ENCODE data around the gene KCNG2. TPM values are rescaled to one million over a fixed set of nuclear protein-coding genes. Genes with fewer than 3 reads are reported as not detected.
A peak's percentile ranks its signal among the peaks of the same experiment; 100 is the strongest.

Gene KCNG2
- total RNA-seq, 1 donor from 2014 or later, result not detected

- peak; percentile 78 for DNase-seq (ENCODE audit: extremely low spot score, unreplicated experiment)
- TF ChIP-seq, protein P1, sequence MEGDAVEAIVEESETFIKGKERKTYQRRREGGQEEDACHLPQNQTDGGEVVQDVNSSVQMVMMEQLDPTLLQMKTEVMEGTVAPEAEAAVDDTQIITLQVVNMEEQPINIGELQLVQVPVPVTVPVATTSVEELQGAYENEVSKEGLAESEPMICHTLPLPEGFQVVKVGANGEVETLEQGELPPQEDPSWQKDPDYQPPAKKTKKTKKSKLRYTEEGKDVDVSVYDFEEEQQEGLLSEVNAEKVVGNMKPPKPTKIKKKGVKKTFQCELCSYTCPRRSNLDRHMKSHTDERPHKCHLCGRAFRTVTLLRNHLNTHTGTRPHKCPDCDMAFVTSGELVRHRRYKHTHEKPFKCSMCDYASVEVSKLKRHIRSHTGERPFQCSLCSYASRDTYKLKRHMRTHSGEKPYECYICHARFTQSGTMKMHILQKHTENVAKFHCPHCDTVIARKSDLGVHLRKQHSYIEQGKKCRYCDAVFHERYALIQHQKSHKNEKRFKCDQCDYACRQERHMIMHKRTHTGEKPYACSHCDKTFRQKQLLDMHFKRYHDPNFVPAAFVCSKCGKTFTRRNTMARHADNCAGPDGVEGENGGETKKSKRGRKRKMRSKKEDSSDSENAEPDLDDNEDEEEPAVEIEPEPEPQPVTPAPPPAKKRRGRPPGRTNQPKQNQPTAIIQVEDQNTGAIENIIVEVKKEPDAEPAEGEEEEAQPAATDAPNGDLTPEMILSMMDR (IDR thresholded peaks at IDR 0.05), result no peak
- Mint-ChIP-seq H3K4me3 (ENCODE audit: unreplicated experiment) (no peak overlapping the region), H3K36me3 (ENCODE audit: unreplicated experiment) (no peaks in the 10 kb centered on the region), H3K27me3 (ENCODE audit: unreplicated experiment) (no peaks in the 10 kb centered on the region), H3K4me1 (ENCODE audit: unreplicated experiment) (no peaks in the 10 kb centered on the region), H3K9me3 (ENCODE audit: unreplicated experiment) (no peaks in the 10 kb centered on the region), H3K27ac (ENCODE audit: unreplicated experiment) (no peak overlapping the region)
These were observed 51.8 kb downstream of the KCNG2 start for GRCh38 chr18:79849328-79850207.

- H3K4me1 Mint-ChIP-seq (ENCODE audit: unreplicated experiment), result peaks cover 3% of the 10 kb centered on the region
- peaks cover 6% of the 10 kb centered on the region for H3K27me3 Mint-ChIP-seq (ENCODE audit: unreplicated experiment)
- DNase-seq (ENCODE audit: extremely low spot score, unreplicated experiment), result peak; percentile 80
- no peak overlapping the region for H3K27ac Mint-ChIP-seq (ENCODE audit: unreplicated experiment)
- H3K36me3 Mint-ChIP-seq (ENCODE audit: unreplicated experiment), result no peaks in the 10 kb centered on the region
- no peak overlapping the region for H3K4me3 Mint-ChIP-seq (ENCODE audit: unreplicated experiment)
- TF ChIP-seq, protein P1 (IDR thresholded peaks at IDR 0.05), result no peak
- H3K9me3 Mint-ChIP-seq (ENCODE audit: unreplicated experiment), result no peaks in the 10 kb centered on the region
These were observed 53.0 kb downstream of the KCNG2 start for GRCh38 chr18:79850731-79851130.

DNA sequence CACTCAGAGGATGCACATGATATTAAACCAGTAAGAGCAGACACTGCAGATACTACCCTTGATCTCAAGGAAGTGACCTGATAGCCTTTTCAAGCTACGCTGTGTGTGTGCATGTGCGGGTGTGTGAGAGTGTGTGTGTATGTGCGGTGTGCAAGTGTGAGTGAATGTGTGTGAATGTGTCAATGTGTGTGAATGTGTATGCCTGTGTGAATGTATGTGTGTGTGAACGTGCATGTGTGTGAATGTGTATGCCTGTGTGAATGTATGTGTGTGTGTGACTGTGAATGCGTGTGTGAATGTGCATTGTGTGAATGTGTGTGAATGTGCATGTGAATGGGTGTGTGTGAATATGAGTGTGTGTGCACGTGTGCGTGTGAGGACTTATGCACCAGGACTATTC lies 53.8 kb downstream of the KCNG2 start:
- Mint-ChIP-seq H3K27ac (ENCODE audit: unreplicated experiment) (no peak overlapping the region), H3K4me1 (ENCODE audit: unreplicated experiment) (peaks cover 3% of the 10 kb centered on the region)

DNA sequence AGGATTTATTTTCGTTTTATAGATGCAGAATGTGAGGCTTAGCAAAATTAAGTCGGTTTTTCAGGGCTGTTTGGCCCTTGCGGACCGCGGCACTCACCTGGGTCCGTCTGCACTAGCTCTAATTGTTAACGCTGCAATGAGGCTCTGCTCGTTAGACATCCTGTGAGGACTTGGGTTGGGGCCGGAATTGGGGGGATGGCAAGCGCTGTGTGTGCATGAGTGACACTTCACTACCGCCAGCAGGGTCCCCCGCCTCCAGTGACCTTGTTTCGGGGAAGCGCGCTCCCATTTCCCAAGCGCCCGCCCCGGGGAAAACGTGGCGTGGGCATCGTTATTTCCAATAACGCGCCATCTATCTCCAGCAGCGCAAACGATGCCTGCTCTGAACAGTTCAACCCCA lies 54.2 kb downstream of the KCNG2 start:
- no peaks in the 10 kb centered on the region for H3K36me3 Mint-ChIP-seq (ENCODE audit: unreplicated experiment)
- H3K4me3 Mint-ChIP-seq (ENCODE audit: unreplicated experiment), result no peak overlapping the region
- TF ChIP-seq, protein P1 (IDR thresholded peaks at IDR 0.05), result no peak
- H3K27ac Mint-ChIP-seq (ENCODE audit: unreplicated experiment), result no peak overlapping the region
- peak; percentile 76 for DNase-seq (ENCODE audit: extremely low spot score, unreplicated experiment)
- peaks cover 8% of the 10 kb centered on the region for H3K27me3 Mint-ChIP-seq (ENCODE audit: unreplicated experiment)
- H3K9me3 Mint-ChIP-seq (ENCODE audit: unreplicated experiment), result no peaks in the 10 kb centered on the region
- peaks cover 3% of the 10 kb centered on the region for H3K4me1 Mint-ChIP-seq (ENCODE audit: unreplicated experiment)

More for the DNA sequence above, 53.8 kb downstream of the KCNG2 start:
- Mint-ChIP-seq H3K4me3 (ENCODE audit: unreplicated experiment) (no peak overlapping the region), H3K36me3 (ENCODE audit: unreplicated experiment) (no peaks in the 10 kb centered on the region), H3K9me3 (ENCODE audit: unreplicated experiment) (no peaks in the 10 kb centered on the region), H3K27me3 (ENCODE audit: unreplicated experiment) (peaks cover 8% of the 10 kb centered on the region)
- TF ChIP-seq, protein P1 (IDR thresholded peaks at IDR 0.05), result no peak
- DNase-seq (ENCODE audit: extremely low spot score, unreplicated experiment), result no peak

DNA sequence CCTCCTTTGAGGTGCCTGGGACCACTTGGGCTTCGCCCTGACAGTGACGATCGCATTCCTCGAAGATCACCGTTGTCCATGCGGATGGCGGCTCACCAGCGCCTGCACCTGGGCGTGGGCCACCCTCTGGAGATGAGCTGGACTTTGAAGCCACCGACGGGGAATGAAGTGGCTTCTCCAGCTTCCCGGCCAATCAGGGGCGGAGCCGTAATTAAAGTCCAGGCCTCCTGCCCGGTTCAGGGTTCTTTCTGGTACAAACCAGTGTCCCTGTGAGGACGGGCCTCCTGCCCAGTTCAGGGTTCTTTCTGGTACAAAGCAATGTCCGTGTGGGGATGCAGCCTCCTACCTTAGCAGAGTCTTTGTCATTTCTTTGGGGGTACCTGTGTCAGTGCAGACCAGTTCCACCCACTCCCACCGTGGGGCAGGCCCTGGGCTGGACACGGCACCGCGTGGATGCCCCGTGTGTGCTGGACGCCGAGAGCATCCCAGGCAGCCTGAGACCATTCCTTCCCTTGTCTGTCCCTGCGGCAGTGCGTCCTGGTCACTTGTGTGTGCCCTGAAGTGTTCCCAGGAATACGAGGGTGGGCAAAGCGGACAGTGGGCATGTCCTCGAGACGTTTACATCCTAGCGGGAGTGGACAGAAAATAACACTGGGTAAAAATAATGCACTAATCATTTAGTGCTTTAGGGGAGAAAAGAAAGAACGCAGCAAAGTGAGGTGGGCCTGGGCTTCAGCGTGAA lies 55.0 kb downstream of the KCNG2 start:
- peak; percentile 81 for DNase-seq (ENCODE audit: extremely low spot score, unreplicated experiment)
- peaks cover 7% of the 10 kb centered on the region for H3K4me1 Mint-ChIP-seq (ENCODE audit: unreplicated experiment)
- H3K4me3 Mint-ChIP-seq (ENCODE audit: unreplicated experiment), result no peak overlapping the region
- H3K27me3 Mint-ChIP-seq (ENCODE audit: unreplicated experiment), result peaks cover 8% of the 10 kb centered on the region
- H3K36me3 Mint-ChIP-seq (ENCODE audit: unreplicated experiment), result no peaks in the 10 kb centered on the region
- no peak overlapping the region for H3K27ac Mint-ChIP-seq (ENCODE audit: unreplicated experiment)
- no peaks in the 10 kb centered on the region for H3K9me3 Mint-ChIP-seq (ENCODE audit: unreplicated experiment)
- TF ChIP-seq, protein P1 (IDR thresholded peaks at IDR 0.05), result no peak
